Panc1 (cell line): ENCODE data around the gene IL1R1. TPM values are rescaled to one million over a fixed set of nuclear protein-coding genes. Genes with fewer than 3 reads are reported as not detected.

Source experiments
- ATAC-seq: fragments of 200-7000 bp; cut with Tn5 transposase; 2 replicates; pipeline ENCODE4 v1.9.1; 2020; ENCODE audit warnings: mild to moderate bottlenecking, moderate library complexity
- BruUV-seq: library from RNA; stranded (reverse); fragments of 400-500 nt; replicated peaks from 2 replicates; lab custom pipeline; 2021; lab: Mats Ljungman, UMichigan
- CTCF ChIA-PET: fragments of 300-600 bp; sonication (Branson Sonifier 250); formaldehyde crosslinking; loops from one replicate; lab custom pipeline; 2022; ENCODE audit warnings: antibody characterized with exemption; lab: Charles Lee
- POLR2A ChIA-PET: fragments of 300-600 bp; sonication (Branson Sonifier 250); formaldehyde crosslinking; loops from one replicate; lab custom pipeline; 2022; ENCODE audit warnings: antibody characterized with exemption; lab: Charles Lee
- DNase-seq: peaks from one replicate; pipeline ENCODE4 v3.0.0-alpha.2; 2010; ENCODE audit warnings: low read depth, low spot score
- H3K27ac ChIP-seq: 2 replicates; pipeline ENCODE4 v1.5.1; 2011; ENCODE audit warnings: mild to moderate bottlenecking, low read length, inconsistent platforms
- H3K27me3 ChIP-seq: fragments of 200-500 bp; sonication (Bioruptor generic); 2 replicates; pipeline ENCODE4 v1.6.0; 2014; ENCODE audit warnings: low read length, inconsistent platforms; ENCODE audit not compliant: control insufficient read depth, insufficient read depth
- H3K36me3 ChIP-seq: fragments of 200-500 bp; sonication (Bioruptor generic); 2 replicates; pipeline ENCODE4 v1.5.1; 2014; ENCODE audit warnings: inconsistent platforms, mild to moderate bottlenecking, low read length, moderate library complexity; ENCODE audit not compliant: control insufficient read depth, insufficient read depth
- H3K4me1 ChIP-seq: 2 replicates; pipeline ENCODE4 v1.5.1; 2011; ENCODE audit warnings: inconsistent platforms, mild to moderate bottlenecking, low read length, moderate library complexity; ENCODE audit not compliant: control insufficient read depth, insufficient read depth
- H3K4me3 ChIP-seq, 2 experiments: 2 replicates each; pipeline ENCODE4 v1.5.1; 2011 to 2012; ENCODE audit warnings: low read depth in 2 of 2, low read length in 2 of 2, mild to moderate bottlenecking in 2 of 2, inconsistent platforms in 1 of 2, moderate library complexity in 1 of 2
- H3K9me3 ChIP-seq: fragments of 200-500 bp; sonication (Bioruptor generic); 2 replicates; pipeline ENCODE4 v1.5.1; 2014; ENCODE audit warnings: low read depth, mild to moderate bottlenecking, inconsistent platforms, low read length, moderate library complexity; ENCODE audit not compliant: control insufficient read depth, insufficient read depth
- POLR2AphosphoS5 ChIP-seq: IDR thresholded peaks from 2 replicates; pipeline ENCODE4 v1.6.1; 2012; ENCODE audit warnings: mild to moderate bottlenecking, low read depth, low read length, moderate library complexity
- SIN3A ChIP-seq: IDR thresholded peaks from 2 replicates; pipeline ENCODE4 v1.6.1; 2012; ENCODE audit warnings: low read depth, mild to moderate bottlenecking, low read length, moderate library complexity, borderline replicate concordance; ENCODE audit not compliant: insufficient read depth
- TCF7L2 ChIP-seq: IDR thresholded peaks from 2 replicates; pipeline ENCODE4 v1.6.1; 2011; ENCODE audit warnings: mild to moderate bottlenecking, low read depth, low read length, inconsistent platforms
- in situ Hi-C: cut with HindIII; loops from 2 replicates; pipeline ENCODE4 v1.10.0; 2016; ENCODE audit warnings: low sequenced_read_pairs, low pct_unique_long_range_greater_than_20kb
- intact Hi-C: fragments of 100-400 bp; cut with micrococcal nuclease; formaldehyde crosslinking; loops from one replicate; pipeline ENCODE4 v1.10.0; 2022; ENCODE audit not compliant: unreplicated experiment
- total RNA-seq: library from RNA; stranded (reverse); gene quantifications from one replicate; pipeline ENCODE4 v1.2.1, GENCODE V29; 2021; ENCODE audit not compliant: unreplicated experiment
- TF ChIP-seq, protein P1 (sequence below), 2 experiments: IDR thresholded peaks; 2 replicates each; pipeline ENCODE4 v1.6.1; 2011 to 2012; ENCODE audit warnings: low read depth in 2 of 2, control low read depth in 1 of 2, low read length in 1 of 2, mild to moderate bottlenecking in 1 of 2, moderate library complexity in 1 of 2; ENCODE audit not compliant: insufficient read depth in 1 of 2
- TF ChIP-seq, protein P2 (sequence below): fragments of 450-650 bp; IDR thresholded peaks from 2 replicates; pipeline ENCODE4 v1.5.1; 2017; ENCODE audit warnings: mild to moderate bottlenecking

Gene IL1R1
- total RNA-seq, 1 experiment from 2014 or later: 7.1 TPM

DNA sequence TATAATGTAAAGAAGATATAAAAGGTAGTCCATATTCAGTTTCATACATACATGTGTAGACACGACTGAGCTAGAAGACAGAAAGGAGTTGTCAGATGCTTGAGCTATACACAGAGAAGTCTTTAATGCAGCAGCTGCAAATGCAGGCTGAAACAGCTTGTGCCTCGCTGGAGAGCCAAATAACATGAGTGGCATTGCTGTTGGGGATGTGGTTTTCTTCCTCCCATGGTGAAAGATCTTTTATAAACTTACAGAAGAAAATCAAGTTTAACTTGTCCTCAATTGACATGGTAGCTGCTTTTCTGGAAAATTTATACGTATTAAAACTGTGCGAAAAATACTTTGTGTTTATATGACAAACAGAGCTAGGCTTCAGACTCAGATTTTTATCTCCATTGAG lies 16.4 kb upstream of the IL1R1 start:
- TF ChIP-seq, protein P1, sequence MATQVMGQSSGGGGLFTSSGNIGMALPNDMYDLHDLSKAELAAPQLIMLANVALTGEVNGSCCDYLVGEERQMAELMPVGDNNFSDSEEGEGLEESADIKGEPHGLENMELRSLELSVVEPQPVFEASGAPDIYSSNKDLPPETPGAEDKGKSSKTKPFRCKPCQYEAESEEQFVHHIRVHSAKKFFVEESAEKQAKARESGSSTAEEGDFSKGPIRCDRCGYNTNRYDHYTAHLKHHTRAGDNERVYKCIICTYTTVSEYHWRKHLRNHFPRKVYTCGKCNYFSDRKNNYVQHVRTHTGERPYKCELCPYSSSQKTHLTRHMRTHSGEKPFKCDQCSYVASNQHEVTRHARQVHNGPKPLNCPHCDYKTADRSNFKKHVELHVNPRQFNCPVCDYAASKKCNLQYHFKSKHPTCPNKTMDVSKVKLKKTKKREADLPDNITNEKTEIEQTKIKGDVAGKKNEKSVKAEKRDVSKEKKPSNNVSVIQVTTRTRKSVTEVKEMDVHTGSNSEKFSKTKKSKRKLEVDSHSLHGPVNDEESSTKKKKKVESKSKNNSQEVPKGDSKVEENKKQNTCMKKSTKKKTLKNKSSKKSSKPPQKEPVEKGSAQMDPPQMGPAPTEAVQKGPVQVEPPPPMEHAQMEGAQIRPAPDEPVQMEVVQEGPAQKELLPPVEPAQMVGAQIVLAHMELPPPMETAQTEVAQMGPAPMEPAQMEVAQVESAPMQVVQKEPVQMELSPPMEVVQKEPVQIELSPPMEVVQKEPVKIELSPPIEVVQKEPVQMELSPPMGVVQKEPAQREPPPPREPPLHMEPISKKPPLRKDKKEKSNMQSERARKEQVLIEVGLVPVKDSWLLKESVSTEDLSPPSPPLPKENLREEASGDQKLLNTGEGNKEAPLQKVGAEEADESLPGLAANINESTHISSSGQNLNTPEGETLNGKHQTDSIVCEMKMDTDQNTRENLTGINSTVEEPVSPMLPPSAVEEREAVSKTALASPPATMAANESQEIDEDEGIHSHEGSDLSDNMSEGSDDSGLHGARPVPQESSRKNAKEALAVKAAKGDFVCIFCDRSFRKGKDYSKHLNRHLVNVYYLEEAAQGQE (IDR thresholded peaks at IDR 0.05; ENCODE audit: insufficient read depth in 1 of 2, low read depth in 2 of 2, low read length in 1 of 2): no peak
- TF ChIP-seq SIN3A (no peak), POLR2AphosphoS5 (no peak), TCF7L2 (no peak)
- TF ChIP-seq, protein P2, sequence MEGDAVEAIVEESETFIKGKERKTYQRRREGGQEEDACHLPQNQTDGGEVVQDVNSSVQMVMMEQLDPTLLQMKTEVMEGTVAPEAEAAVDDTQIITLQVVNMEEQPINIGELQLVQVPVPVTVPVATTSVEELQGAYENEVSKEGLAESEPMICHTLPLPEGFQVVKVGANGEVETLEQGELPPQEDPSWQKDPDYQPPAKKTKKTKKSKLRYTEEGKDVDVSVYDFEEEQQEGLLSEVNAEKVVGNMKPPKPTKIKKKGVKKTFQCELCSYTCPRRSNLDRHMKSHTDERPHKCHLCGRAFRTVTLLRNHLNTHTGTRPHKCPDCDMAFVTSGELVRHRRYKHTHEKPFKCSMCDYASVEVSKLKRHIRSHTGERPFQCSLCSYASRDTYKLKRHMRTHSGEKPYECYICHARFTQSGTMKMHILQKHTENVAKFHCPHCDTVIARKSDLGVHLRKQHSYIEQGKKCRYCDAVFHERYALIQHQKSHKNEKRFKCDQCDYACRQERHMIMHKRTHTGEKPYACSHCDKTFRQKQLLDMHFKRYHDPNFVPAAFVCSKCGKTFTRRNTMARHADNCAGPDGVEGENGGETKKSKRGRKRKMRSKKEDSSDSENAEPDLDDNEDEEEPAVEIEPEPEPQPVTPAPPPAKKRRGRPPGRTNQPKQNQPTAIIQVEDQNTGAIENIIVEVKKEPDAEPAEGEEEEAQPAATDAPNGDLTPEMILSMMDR: no peak
- BruUV-seq: no TSS peak
- Histone ChIP-seq H3K36me3 (no peaks in the 10 kb centered on the region), H3K4me3 (no peak overlapping the region), H3K27me3 (no peaks in the 10 kb centered on the region; the same call in 1 of the 2 replicates), H3K9me3 (no peaks in the 10 kb centered on the region), H3K27ac (no peak overlapping the region), H3K4me1 (no peaks in the 10 kb centered on the region)
- in situ Hi-C loops (no loop called here), intact Hi-C loops (no loop called here)
- POLR2A ChIA-PET: no interaction called here
- CTCF ChIA-PET: no interaction called here
- DNase-seq (no peak), ATAC-seq (no peak)

DNA sequence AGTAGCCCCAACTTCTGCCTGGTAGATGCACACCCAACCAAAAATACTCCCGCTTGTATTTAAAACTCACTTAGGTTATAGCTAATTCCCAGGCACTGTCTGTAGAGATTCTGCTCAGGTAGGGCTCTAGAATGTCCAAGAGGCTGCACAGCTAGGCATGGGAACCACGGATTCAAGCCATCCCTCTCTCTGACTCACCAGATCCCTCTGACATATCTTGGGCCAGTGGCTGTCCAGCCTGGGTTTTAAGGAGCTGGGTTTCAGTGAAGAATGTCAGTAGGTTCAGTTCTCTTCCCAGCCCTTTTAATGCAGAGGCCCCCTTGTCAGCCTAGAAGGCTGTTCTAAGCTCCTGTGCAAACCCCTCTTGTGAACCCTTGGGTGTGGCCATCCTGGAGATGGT lies 15.9 kb upstream of the IL1R1 start:
- ChIA-PET POLR2A (no interaction called here), CTCF (no interaction called here)
- no peak overlapping the region for H3K4me3 ChIP-seq
- no peak for ATAC-seq
- no peak for DNase-seq
- no TSS peak for BruUV-seq
- H3K9me3 ChIP-seq: no peaks in the 10 kb centered on the region
- TF ChIP-seq POLR2AphosphoS5: no peak
- TF ChIP-seq, protein P1 (IDR thresholded peaks at IDR 0.05; ENCODE audit: insufficient read depth in 1 of 2, low read depth in 2 of 2, low read length in 1 of 2): no peak
- TF ChIP-seq, protein P2: no peak
- TF ChIP-seq TCF7L2: no peak
- TF ChIP-seq SIN3A: no peak
- in situ Hi-C loops (no loop called here), intact Hi-C loops (no loop called here)
- no peaks in the 10 kb centered on the region for H3K4me1 ChIP-seq
- no peaks in the 10 kb centered on the region for H3K36me3 ChIP-seq
- H3K27ac ChIP-seq: no peak overlapping the region
- H3K27me3 ChIP-seq: no peaks in the 10 kb centered on the region; the same call in 1 of the 2 replicates
